HL-60 (cell line): Measurements from ENCODE around the gene ARHGEF7.

Experiments
- DNase-seq, 2 experiments: peaks; one replicate each; pipeline ENCODE4 v3.0.0-alpha.2; 2010 to 2020; ENCODE audit warnings: low read depth in 1 of 2, low spot score in 1 of 2
- H3K27ac ChIP-seq: fragments of 250-450 bp; sonication (Bioruptor Pico); replicated peaks from 2 replicates; pipeline ENCODE4 v1.5.1; 2020; ENCODE audit warnings: mild to moderate bottlenecking, moderate library complexity
- H3K27me3 ChIP-seq: fragments of 250-450 bp; sonication (Bioruptor Pico); 2 replicates; pipeline ENCODE4 v1.5.1; 2021; ENCODE audit warnings: mild to moderate bottlenecking, moderate library complexity; ENCODE audit not compliant: insufficient read depth, poor library complexity, severe bottlenecking
- H3K4me3 ChIP-seq: replicated peaks from 2 replicates; pipeline ENCODE4 v1.5.1; 2011; ENCODE audit warnings: mild to moderate bottlenecking, control low read depth, low read length; ENCODE audit not compliant: insufficient read depth
- CTCF ChIP-seq: IDR thresholded peaks from one replicate; pipeline ENCODE4 v1.5.1; 2011; ENCODE audit warnings: low read length, control low read depth, inconsistent platforms; ENCODE audit not compliant: insufficient read depth
- GABPA ChIP-seq: IDR thresholded peaks from 2 replicates; pipeline ENCODE4 v1.6.1; 2012; ENCODE audit warnings: low read depth
- POLR2AphosphoS5 ChIP-seq: IDR thresholded peaks from 2 replicates; pipeline ENCODE4 v1.6.1; 2012; ENCODE audit warnings: low read depth
- REST ChIP-seq: IDR thresholded peaks from 2 replicates; pipeline ENCODE4 v1.6.1; 2012; ENCODE audit warnings: low read depth; ENCODE audit not compliant: insufficient replicate concordance
- SPI1 ChIP-seq: IDR thresholded peaks from 2 replicates; pipeline ENCODE4 v1.6.1; 2012; ENCODE audit warnings: low read depth, mild to moderate bottlenecking, borderline replicate concordance

The ARHGEF7 gene

GRCh38 chr13:111245576-111246384, 130.7 kb downstream of the ARHGEF7 start:
- Histone ChIP-seq H3K4me3 (no peak overlapping the region), H3K27ac (no peak overlapping the region), H3K27me3 (no peaks in the 10 kb centered on the region)
- DNase-seq = no peak
- TF ChIP-seq REST = no peak

GRCh38 chr13:111247552-111247951, 132.4 kb downstream of the ARHGEF7 start:
- TF ChIP-seq GABPA = no peak
- no peak for TF ChIP-seq POLR2AphosphoS5
- no peak for TF ChIP-seq REST
- no peak for TF ChIP-seq SPI1
- TF ChIP-seq CTCF = no peak
- DNase-seq = no peak
- H3K4me3 ChIP-seq = no peak overlapping the region
- no peaks in the 10 kb centered on the region for H3K27me3 ChIP-seq
- no peak overlapping the region for H3K27ac ChIP-seq

GRCh38 chr13:111248822-111249221, 133.7 kb downstream of the ARHGEF7 start:
- no peaks in the 10 kb centered on the region for H3K27me3 ChIP-seq
- DNase-seq = no peak
- TF ChIP-seq SPI1 (no peak), POLR2AphosphoS5 (no peak), REST (no peak), CTCF (no peak), GABPA (no peak)
- H3K27ac ChIP-seq = no peak overlapping the region
- H3K4me3 ChIP-seq = no peak overlapping the region
